Tongue (tissue), 2 donors: ENCODE measurements around the gene NSRP1. TPM values are rescaled to one million over a fixed set of nuclear protein-coding genes. Genes with fewer than 3 reads are reported as not detected.
"Not testable (repeated sequence)": the region's sequence is repeated elsewhere in the genome, so short reads cannot be mapped to it uniquely, and the experiment has no call there.

Experiments used
- DNase-seq: peaks from one replicate; pipeline ENCODE4 v3.0.0-alpha.2; 2015
- total RNA-seq: library from RNA; depleted of rRNA; stranded (reverse); fragments of >200 nt; gene quantifications from one replicate; pipeline ENCODE4 v1.2.3, GENCODE V29; 2014

Gene NSRP1
- total RNA-seq, 1 donor from 2014 or later, result 19.9 TPM

- not testable (repeated sequence) for DNase-seq
These were observed 2.0 kb downstream of the NSRP1 start for GRCh38 chr17:30118635-30119034.

DNA sequence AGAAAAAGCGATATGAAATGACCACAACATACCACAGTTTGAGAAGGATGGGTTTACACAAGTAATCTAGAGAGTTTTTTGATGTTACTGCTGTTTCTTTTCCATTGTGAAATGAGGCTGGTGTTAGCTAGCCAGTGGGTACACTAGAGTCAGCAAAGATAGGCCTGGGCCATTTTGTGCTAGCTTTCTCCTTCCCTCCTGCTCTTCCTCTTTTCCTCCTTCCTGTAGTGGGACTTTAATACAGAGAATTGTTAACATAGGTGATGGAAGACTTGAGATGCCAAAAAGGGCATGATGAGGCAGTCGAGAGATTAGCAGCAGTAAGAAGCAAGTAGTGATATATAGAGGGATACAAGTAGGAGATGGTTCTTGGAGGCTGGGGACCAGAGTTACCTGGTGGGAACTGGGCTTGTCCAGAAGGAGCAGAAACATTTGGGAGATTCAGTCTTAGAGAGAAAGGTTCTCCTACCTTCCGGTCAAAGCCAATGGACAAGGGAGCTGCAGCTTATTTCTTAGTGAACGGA, 7.7 kb downstream of the NSRP1 start:
- DNase-seq, result no peak

DNA sequence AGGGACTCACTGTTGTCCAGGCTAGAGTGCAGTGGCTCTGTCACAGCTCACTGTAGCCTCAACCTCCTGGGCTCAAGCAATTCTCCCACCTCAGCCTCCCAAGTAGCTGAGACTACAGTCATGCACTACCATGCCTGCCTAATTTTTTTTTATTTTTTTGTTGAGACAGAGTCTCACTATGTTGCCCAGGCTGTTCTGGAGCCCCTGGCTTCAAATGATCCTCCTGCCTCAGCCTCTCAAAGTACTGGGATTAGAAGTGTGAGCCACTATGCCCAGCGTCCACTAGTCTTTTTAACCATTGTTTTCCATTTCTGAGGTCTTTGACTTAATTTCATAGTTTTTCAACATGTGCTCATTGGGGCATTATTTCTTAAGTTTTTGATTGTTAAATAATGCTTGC, 13.5 kb downstream of the NSRP1 start:
- DNase-seq, result no peak

- DNase-seq, result no peak
These were observed 16.0 kb downstream of the NSRP1 start for GRCh38 chr17:30132615-30133014.

- DNase-seq, result no peak
These were observed 16.6 kb downstream of the NSRP1 start for GRCh38 chr17:30133197-30133596.

- no peak for DNase-seq
These were observed 17.9 kb downstream of the NSRP1 start for GRCh38 chr17:30134551-30134950.

- no peak for DNase-seq
These were observed 20.5 kb downstream of the NSRP1 start for GRCh38 chr17:30137158-30137557.

GRCh38 chr17:30147860-30148259, 31.2 kb downstream of the NSRP1 start:
- not testable (repeated sequence) for DNase-seq

GRCh38 chr17:30148376-30148775, 31.8 kb downstream of the NSRP1 start:
- no peak for DNase-seq

GRCh38 chr17:30151471-30151870, 34.9 kb downstream of the NSRP1 start:
- DNase-seq, result no peak

DNA sequence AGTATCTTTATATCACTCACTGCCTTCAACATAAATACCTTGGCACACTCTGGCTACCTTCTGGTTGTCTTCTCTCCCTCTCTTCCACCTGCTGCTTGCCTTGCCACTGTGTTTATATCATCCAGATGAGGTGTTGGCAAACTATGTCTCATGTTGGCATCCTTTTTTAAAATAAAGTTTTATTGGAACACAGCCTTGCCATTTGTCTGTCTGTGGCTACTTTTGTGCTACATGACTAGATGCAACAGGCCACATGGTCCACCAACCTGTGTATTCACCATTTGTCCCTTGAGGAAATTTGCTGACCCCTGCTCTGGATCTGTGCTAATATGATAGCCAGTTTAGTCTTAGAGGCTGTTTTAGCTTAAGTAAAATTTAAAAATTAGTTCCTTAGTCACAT, 36.8 kb downstream of the NSRP1 start:
- no peak for DNase-seq

- no peak for DNase-seq
These were observed 38.8 kb downstream of the NSRP1 start for GRCh38 chr17:30155389-30155788.

DNA sequence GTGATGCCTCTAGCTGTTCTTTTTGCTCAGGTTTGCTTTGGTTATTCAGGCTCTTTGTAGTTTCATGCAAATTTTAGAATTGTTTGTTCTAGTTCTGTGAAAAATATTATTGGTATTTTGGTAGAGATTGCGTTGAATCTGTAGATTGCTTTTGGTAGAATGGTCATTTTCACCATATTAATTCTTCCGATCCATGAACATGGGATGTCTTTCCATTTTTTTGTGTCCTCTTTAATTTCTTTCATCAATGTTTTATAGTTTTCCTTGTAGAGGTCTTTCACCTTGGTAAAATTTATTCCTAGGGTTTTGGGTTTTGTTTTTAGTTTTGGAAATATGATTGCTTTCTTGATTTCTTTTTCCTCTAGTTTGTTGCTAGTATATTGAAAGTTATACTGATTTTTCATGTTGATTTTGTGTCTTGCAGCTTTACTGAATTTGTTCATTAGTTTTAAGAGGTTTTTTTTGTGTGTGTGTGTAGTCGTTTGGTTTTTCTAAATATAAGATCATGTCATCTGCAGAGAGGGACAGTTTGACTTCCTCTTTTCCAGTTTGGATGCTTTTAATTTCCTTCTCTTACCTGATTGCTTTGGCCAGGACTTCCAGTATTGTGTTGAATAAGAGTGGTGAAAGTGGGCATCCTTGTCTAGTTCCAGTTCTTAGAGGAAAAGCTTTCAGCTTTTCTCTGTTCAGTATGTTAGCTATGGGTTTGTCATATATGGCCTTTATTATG, 42.4 kb downstream of the NSRP1 start:
- DNase-seq, result no peak

GRCh38 chr17:30160419-30161172, 44.0 kb downstream of the NSRP1 start:
- no peak for DNase-seq

DNA sequence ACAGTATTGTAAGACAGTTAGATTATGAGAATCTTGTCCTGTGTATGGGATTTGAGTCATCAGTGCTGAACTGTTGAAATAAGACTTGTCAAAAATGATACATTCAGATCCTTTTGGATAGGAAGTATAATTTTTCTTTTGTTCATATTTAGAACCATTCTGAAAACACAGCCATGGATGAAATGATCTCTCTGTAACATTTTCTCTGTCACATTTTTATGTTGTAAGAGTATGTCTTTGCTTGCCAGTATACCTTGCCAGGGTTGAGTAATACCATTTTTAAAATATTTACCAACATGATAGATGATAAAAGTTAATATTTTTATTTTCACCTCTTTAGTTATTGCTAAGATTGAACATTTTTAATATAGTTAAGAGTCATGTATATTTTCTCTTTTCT, 45.0 kb downstream of the NSRP1 start:
- no peak for DNase-seq

DNA sequence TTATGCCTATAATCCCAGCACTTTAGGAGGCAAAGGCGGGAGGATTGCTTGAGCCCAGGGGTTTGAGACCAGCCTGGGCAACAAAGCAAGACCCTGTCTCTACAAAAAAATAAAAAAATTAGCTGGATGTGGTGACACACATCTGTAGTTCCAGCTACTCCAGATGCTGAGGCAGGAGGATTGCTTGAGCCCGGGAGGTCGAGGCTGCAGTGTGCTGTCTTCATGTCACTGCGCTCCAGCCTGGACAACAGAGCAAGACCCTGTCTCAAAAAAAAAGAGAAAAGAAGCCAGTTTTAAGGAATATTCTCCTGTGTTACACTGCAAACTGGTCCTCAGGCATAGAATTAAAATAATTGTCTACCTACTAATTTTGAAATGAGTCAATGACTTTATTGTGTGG, 47.9 kb downstream of the NSRP1 start:
- no peak for DNase-seq

DNA sequence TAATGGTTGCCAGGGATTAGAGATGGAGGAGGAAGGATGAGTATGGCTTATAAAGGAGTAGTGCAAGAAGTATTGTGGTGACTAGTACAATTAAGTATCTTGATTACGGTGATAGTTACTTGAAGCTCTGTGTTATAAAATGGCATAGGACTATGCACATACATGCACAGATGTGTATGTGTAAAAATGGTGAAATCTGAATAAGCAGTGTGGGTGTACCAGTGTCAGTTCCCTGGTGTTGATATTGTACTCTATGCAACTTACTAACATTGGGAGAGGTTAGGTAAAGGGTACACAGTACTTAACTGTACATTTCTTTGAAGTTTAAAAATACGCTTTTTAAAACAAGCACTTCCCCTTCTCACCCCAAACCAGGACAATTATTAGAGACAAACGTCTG, 48.5 kb downstream of the NSRP1 start:
- no peak for DNase-seq

DNA sequence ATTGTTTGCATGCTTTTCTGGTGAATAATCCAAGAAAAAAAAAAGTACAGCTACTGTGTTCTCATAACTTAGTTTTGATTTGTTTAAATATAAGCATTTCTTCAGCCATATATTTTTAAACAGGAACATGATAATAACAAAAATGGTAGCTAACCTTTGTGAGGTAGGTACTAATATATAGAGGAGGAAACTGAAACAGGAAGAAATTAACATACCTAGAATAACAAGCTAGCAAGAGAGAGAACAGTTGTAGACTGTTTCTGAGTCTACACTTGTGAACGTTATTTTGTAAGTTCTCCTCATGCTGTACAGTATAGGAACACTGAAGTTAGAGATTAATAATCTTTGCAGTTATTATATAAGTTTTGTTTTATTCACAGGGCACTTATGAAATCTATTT, 49.3 kb downstream of the NSRP1 start:
- DNase-seq, result no peak

GRCh38 chr17:30170415-30170987, 53.9 kb downstream of the NSRP1 start:
- DNase-seq, result no peak

DNA sequence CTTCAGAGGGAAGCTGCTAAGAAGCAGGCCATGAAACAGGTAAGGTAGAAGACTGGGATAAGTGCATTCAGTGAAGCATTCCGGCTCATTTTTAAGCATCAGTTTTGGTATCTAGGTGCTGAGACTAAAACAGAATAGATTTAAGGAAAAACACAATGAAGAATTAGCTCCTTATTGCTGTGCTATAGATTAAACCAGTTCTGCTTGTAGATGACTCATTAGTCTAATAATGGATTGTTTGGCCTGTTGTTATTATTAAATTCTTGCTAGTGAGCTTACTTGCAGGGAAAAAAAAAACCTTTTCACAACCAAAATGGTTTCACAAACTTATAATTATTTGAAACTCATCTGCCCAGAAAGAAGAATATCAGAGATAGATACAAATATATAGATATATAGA, 55.9 kb downstream of the NSRP1 start:
- no peak for DNase-seq

GRCh38 chr17:30173649-30174048, 57.0 kb downstream of the NSRP1 start:
- no peak for DNase-seq

DNA sequence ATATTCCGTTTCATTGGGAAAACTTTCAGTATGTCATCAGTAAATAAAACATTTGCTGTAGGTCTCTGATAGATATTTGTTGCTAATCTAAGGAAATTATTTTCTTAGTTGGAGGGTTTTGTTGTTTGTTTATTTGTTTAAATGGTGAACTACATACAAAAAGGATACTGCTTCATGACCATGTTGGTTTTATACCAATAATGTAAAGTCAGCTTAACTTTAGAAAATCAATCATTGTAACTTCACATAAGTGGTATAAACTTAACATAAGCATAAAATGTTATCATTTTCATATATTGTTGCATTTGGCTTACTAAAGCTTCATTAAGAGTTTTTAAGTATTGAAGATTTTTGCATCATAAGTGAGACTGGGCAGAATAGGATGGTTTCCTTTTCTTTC, 57.9 kb downstream of the NSRP1 start:
- DNase-seq, result no peak

- no peak for DNase-seq
These were observed 60.2 kb downstream of the NSRP1 start for GRCh38 chr17:30176855-30177254.
